HG02610 (cell line): Measurements from ENCODE around the gene SPOCD1.

Source experiments
- ATAC-seq: cut with Tn5 transposase; IDR thresholded peaks from one replicate; pipeline ENCODE4 v1.9.1; 2021; ENCODE audit warnings: mild to moderate bottlenecking, moderate library complexity; ENCODE audit not compliant: unreplicated experiment

Gene SPOCD1

GRCh38 chr1:31744165-31744888, 71.5 kb downstream of the SPOCD1 start:
- ATAC-seq: no peak

DNA sequence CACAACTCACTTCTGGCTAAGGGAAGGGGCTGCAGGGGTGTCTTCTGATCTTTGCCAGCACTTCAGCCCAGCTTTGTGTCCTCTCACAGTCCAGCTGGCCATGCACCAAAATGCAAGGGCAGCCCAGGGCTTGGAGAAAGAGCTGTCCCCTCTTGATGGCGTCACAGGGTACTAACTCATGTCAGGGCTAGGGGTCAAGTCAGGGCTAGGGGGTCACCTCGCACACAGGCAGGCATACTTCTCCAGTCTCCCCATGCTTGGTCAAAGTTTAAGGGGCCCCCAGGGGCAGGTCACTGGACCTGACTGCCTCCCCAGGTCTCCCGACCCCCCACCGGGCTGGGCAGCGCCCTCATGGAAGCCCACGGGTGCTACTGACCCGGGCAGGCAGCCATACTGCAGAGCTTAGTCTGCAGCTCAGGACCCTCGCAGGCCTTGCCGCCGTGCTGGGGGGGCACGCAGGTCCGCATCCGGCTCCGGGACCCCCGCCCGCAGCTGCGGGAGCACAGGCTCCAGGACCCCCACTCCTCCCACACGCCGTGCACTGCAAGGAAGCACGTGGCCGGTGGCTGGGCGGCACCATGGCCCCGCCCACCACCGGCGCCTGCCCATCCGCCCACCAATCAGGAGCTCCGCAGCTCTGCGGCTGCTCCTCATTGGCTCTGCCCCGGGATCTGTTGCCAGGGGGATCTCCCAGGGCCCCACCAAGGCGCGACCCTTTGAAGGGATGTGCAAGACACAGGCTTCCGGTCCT, 73.2 kb downstream of the SPOCD1 start:
- ATAC-seq: no peak
